ENCODE results near the gene PHTF2.
"Not testable (repeated sequence)": the region's sequence is repeated elsewhere in the genome, so short reads cannot be mapped to it uniquely, and the experiment has no call there.

Gene PHTF2

GRCh38 chr7:77991656-77992055 lies 193.1 kb downstream of the PHTF2 start:
- ChIA-PET CTCF (interaction anchor here (0.6 kb wide), 1 partner anchor 29 kb away, joined by 3 read pairs; no protein-coding TSS in a partner anchor), POLR2A (no interaction called here)
- TF ChIP-seq FOXM1 (IDR thresholded peaks at IDR 0.05; ENCODE audit: borderline replicate concordance) (no peak), HDGF (IDR thresholded peaks at IDR 0.05; ENCODE audit: borderline replicate concordance) (no peak), CTBP1 (IDR thresholded peaks at IDR 0.05; ENCODE audit: borderline replicate concordance) (no peak), ZNF384 (IDR thresholded peaks at IDR 0.05) (no peak), NFRKB (IDR thresholded peaks at IDR 0.05) (no peak), BHLHE40 (IDR thresholded peaks at IDR 0.05; ENCODE audit: borderline replicate concordance) (no peak), FOXA1 (IDR thresholded peaks at IDR 0.05) (no peak), SP1 (IDR thresholded peaks at IDR 0.05) (no peak), SUZ12 (IDR thresholded peaks at IDR 0.05) (no peak), TARDBP (IDR thresholded peaks at IDR 0.05) (no peak), FOXK2 (IDR thresholded peaks at IDR 0.05) (no peak), L3MBTL2 (conservative IDR thresholded peaks at IDR 0.05) (no peak)
- TF ChIP-seq, protein P1, sequence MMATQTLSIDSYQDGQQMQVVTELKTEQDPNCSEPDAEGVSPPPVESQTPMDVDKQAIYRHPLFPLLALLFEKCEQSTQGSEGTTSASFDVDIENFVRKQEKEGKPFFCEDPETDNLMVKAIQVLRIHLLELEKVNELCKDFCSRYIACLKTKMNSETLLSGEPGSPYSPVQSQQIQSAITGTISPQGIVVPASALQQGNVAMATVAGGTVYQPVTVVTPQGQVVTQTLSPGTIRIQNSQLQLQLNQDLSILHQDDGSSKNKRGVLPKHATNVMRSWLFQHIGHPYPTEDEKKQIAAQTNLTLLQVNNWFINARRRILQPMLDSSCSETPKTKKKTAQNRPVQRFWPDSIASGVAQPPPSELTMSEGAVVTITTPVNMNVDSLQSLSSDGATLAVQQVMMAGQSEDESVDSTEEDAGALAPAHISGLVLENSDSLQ (IDR thresholded peaks at IDR 0.05) = no peak
- no peak for DNase-seq (ENCODE audit: extremely low spot score)

DNA sequence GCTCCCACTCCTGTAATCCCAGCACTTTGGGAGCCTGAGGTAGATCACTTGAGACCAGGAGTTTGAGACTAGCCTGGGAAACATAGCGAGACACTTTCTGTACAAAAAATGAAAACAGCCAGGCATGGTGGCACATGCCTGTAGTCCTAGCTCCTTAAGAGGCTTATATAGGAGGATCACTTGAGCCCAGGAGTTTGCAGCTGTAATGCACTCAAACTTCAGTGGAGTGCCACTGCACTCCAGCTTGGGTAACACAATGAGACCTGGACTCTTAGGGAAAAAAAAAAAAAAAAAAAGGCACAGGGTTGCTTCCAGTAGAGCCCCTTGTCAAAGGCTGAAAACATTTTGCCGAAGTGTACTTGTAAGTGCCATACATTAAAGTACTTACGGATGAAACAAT lies 195.3 kb downstream of the PHTF2 start:
- POLR2A ChIA-PET = no interaction called here
- DNase-seq (ENCODE audit: extremely low spot score) = no peak
- CTCF ChIA-PET = no interaction called here
- no peak for TF ChIP-seq NFRKB (IDR thresholded peaks at IDR 0.05)
- TF ChIP-seq SP1 (IDR thresholded peaks at IDR 0.05) = no peak
- TF ChIP-seq ARNT (IDR thresholded peaks at IDR 0.05) = no peak

DNA sequence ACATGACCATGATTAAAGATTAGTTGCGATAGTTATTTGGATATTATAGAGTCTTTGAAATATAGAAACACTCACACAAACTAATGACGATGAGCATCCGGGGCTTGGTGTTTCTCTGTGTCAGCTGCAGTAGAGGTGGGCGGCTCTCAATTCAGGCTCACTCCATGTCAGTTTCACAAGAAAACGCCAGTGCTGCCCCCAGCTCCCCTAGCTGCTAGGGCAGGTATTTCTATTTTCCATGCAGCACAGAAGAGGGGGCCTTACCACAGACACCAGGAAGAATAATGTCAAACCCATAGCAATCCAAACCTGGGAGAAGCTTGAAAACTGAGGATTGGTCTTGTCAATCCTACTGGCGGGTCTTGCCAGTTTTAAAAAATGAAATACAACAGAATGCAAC lies 197.1 kb downstream of the PHTF2 start:
- CTCF ChIA-PET = no interaction called here
- TF ChIP-seq SUZ12 (IDR thresholded peaks at IDR 0.05) (no peak), SP1 (IDR thresholded peaks at IDR 0.05) (no peak), HDGF (IDR thresholded peaks at IDR 0.05; ENCODE audit: borderline replicate concordance) (no peak), BHLHE40 (IDR thresholded peaks at IDR 0.05; ENCODE audit: borderline replicate concordance) (no peak), FOXA1 (IDR thresholded peaks at IDR 0.05) (no peak), FOXM1 (IDR thresholded peaks at IDR 0.05; ENCODE audit: borderline replicate concordance) (no peak), CTBP1 (IDR thresholded peaks at IDR 0.05; ENCODE audit: borderline replicate concordance) (no peak), TARDBP (IDR thresholded peaks at IDR 0.05) (no peak), NFRKB (IDR thresholded peaks at IDR 0.05) (no peak), LEF1 (IDR thresholded peaks at IDR 0.05; ENCODE audit: borderline replicate concordance) (no peak)
- peak; percentile 53 for DNase-seq (ENCODE audit: extremely low spot score)
- POLR2A ChIA-PET = no interaction called here

DNA sequence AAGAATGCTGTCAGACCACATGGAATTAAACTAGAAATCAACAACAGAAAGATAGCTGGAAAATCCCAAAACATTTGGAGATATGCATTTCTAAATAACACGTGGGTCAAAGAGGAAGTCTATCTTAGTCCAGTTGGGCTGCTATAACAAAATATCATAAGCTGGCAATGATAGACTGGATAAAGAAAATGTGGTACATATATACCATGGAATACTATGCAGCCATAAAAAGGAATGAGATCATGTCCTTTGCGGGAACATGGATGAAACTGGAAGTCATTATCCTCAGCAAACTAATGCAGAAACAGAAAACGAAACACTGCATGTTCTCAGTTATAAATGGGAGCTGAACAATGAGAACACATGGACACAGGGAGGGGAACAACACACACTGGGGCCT lies 200.6 kb downstream of the PHTF2 start:
- DNase-seq (ENCODE audit: extremely low spot score); CTCF ChIA-PET; POLR2A ChIA-PET: not testable (repeated sequence)

- CTCF ChIA-PET = no interaction called here
Observed at GRCh38 chr7:78002021-78002420, 203.4 kb downstream of the PHTF2 start.

GRCh38 chr7:78002715-78003114 lies 204.1 kb downstream of the PHTF2 start:
- ChIA-PET POLR2A (no interaction called here), CTCF (no interaction called here)
- DNase-seq (ENCODE audit: extremely low spot score) = no peak
- TF ChIP-seq LEF1 (IDR thresholded peaks at IDR 0.05; ENCODE audit: borderline replicate concordance) (no peak), ARNT (IDR thresholded peaks at IDR 0.05) (no peak), ELF4 (IDR thresholded peaks at IDR 0.05) (no peak), ZNF384 (IDR thresholded peaks at IDR 0.05) (no peak), NFRKB (IDR thresholded peaks at IDR 0.05) (no peak), FOXM1 (IDR thresholded peaks at IDR 0.05; ENCODE audit: borderline replicate concordance) (no peak), CTBP1 (IDR thresholded peaks at IDR 0.05; ENCODE audit: borderline replicate concordance) (no peak), FOXA1 (IDR thresholded peaks at IDR 0.05) (no peak), FOXK2 (IDR thresholded peaks at IDR 0.05) (no peak), SUZ12 (IDR thresholded peaks at IDR 0.05) (no peak), L3MBTL2 (conservative IDR thresholded peaks at IDR 0.05) (no peak), BHLHE40 (IDR thresholded peaks at IDR 0.05; ENCODE audit: borderline replicate concordance) (no peak), HDGF (IDR thresholded peaks at IDR 0.05; ENCODE audit: borderline replicate concordance) (no peak), TARDBP (IDR thresholded peaks at IDR 0.05) (no peak), SP1 (IDR thresholded peaks at IDR 0.05) (no peak)
- TF ChIP-seq, protein P1 (IDR thresholded peaks at IDR 0.05) = no peak

More at GRCh38 chr7:78002021-78002420, 203.4 kb downstream of the PHTF2 start:
- no peak for DNase-seq (ENCODE audit: extremely low spot score)
- POLR2A ChIA-PET = no interaction called here
- TF ChIP-seq SP1 (IDR thresholded peaks at IDR 0.05) (no peak), TARDBP (IDR thresholded peaks at IDR 0.05) (no peak), SUZ12 (IDR thresholded peaks at IDR 0.05) (no peak), FOXA1 (IDR thresholded peaks at IDR 0.05) (no peak), CTBP1 (IDR thresholded peaks at IDR 0.05; ENCODE audit: borderline replicate concordance) (no peak), ARNT (IDR thresholded peaks at IDR 0.05) (no peak), ELF4 (IDR thresholded peaks at IDR 0.05) (no peak), NFRKB (IDR thresholded peaks at IDR 0.05) (no peak), LEF1 (IDR thresholded peaks at IDR 0.05; ENCODE audit: borderline replicate concordance) (no peak), FOXK2 (IDR thresholded peaks at IDR 0.05) (no peak), FOXM1 (IDR thresholded peaks at IDR 0.05; ENCODE audit: borderline replicate concordance) (no peak), BHLHE40 (IDR thresholded peaks at IDR 0.05; ENCODE audit: borderline replicate concordance) (no peak)
- TF ChIP-seq, protein P1 (IDR thresholded peaks at IDR 0.05) = no peak

Measured in HEK293T (cell line).